H4 (cell line): ENCODE data around the gene CACNA1C. TPM values are rescaled to one million over a fixed set of nuclear protein-coding genes. Genes with fewer than 3 reads are reported as not detected.
A peak's percentile ranks its signal among the peaks of the same experiment; 100 is the strongest.

Experiments
- DNase-seq: peaks from one replicate; pipeline ENCODE4 v3.0.0-alpha.2; 2015; ENCODE audit warnings: low spot score
- total RNA-seq: library from RNA; depleted of rRNA; stranded (reverse); fragments of >200 nt; shearing (Covaris generic); gene quantifications from 2 replicates; pipeline ENCODE4 v1.2.3, GENCODE V29; 2014; rRNA removed

Gene CACNA1C
- total RNA-seq, result 1.5 TPM in 2 replicates

DNA sequence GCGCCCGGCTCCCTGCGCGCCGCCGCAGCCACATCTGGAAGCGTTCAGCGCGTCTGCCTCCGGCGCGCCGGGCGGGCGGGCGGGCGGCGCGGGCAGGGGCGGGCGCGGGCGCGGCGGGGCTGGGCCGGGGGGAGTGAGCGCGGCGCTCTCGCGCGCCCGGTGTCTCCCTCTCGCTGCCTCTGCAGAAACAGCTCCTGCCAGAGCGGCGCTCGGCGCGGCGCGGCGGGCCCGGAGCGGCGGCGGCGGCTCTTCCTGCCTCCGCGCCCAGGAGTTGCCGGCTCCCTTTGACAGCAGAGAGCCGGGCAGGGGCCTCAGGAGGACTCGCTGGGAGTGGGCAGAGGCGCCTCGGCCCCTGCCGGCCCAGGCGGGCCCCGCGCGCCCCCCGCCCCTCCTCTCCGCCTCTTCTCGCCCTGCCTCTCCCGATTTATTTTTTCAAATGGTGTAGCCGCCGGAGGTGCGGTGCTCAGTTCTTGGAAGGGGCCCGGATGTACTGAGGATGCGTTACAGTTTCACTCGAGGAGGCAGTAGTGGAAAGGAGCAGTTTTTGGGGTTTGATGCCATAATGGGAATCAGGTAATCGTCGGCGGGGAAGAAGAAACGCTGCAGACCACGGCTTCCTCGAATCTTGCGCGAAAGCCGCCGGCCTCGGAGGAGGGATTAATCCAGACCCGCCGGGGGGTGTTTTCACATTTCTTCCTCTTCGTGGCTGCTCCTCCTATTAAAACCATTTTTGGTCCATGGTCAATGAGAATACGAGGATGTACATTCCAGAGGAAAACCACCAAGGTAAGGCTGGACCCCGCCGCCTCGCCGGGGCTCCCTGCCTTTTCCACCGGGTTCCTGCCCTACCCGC is at the start of gene CACNA1C:
Gene CACNA1C, plus strand, starts transcription at position 162 of the 853 bp plus-strand sequence. Its CDS starts 576 bp downstream, at position 738.
- peak; percentile 52 for DNase-seq

DNA sequence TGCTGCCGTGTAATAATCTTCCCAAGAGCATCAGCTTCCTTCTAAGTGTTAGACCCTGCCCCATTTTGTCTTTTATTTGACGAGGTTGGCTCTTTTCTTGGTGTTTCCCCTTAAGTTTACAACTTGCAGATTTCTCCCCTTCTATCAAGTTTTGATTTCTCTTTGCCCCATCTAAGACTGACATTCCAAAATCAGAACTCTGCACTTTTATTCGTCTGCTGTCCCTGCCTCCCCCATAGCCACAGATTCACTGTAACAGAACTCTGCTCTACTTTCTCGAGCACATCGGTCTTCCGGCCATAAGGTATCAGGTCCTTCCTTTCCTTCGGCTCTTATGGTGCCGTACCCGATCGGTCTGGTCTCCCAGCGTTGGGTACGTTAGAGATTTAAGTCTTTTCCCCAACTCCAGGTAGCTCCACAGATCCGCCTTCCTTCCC is 49.1 kb upstream of the CACNA1C start:
- DNase-seq, result no peak

DNA sequence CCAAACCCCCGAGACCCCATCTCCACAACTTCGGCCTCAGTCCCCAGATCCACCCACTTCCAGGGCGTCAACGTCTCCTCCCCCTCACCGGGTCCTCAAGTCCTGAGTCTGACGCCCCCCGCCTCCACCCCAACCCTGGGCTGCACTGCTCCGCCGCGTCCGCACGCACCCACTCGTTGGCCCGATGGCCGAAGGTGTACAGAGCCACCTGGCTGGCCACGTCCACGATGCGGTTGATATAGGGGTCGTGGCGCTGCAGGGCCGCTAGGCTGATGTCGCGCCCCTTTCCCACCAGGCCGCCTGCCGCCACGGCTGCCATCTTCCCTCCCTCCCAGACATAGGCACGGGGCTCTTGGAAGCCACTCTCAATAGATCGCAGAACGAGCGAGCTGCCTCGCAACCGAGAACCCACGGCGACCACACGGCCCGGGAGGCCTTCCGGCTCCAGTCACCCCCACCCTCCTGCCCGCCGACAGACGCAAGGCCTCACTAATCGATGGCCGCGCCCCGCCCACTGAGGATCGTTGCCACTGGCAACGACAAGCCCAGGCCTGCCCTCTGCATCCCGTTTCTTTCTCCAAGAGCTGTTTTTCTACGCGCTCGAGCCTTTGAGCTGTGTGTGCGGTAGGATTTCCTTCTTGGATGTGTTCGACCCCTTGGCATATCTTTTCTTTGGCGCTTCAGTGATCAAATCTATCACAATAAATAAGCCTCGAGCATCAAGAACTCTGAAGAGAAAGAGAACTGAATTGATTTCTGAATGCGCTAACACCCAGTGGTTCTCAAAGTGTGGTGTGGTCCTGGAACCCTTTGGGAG is 48.5 kb upstream of the CACNA1C start, which contains the start of gene DCP1B:
Gene DCP1B, minus strand, starts transcription at position 345 of the 817 bp plus-strand sequence. Its CDS starts 26 bp downstream, at position 319.
- peak; percentile 99 for DNase-seq

DNA sequence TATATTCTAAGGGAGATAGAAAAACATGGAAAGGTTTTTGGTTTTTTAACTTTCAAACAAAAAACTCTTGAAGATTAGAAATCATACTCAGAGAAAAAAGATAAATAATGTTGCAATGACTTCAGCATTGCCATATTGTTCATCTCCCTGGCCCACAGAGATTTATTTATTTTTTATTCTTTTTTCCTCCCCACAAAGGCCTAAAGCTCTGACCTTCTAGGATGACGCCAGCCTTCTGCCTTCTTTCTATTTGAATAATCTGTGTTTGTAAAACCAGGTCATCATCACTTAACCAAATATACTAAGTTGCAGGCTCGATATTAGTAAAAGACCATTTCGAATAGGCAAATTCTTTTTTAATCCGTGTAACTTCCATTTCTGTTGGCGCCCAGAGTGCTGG is 44.1 kb upstream of the CACNA1C start:
- no peak for DNase-seq

DNA sequence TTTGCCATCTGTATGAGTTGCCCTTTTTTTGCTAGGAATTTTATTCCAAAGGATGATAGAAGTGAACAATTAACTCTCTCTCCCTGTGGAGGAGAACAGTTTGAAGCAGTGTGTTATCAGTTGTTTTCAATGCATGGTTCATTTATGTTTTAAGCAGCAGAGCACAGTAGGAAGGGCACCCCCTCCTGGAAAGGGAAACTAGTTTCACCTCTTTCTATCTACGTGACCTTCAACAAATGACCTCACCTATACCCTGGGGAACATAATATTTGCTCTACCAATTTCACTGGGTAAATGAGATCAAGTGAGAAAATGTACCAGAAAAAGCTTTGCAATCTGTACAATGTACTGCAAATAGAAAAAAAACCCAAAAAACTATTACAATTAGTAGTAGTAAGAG is 43.2 kb upstream of the CACNA1C start:
- DNase-seq, result no peak

DNA sequence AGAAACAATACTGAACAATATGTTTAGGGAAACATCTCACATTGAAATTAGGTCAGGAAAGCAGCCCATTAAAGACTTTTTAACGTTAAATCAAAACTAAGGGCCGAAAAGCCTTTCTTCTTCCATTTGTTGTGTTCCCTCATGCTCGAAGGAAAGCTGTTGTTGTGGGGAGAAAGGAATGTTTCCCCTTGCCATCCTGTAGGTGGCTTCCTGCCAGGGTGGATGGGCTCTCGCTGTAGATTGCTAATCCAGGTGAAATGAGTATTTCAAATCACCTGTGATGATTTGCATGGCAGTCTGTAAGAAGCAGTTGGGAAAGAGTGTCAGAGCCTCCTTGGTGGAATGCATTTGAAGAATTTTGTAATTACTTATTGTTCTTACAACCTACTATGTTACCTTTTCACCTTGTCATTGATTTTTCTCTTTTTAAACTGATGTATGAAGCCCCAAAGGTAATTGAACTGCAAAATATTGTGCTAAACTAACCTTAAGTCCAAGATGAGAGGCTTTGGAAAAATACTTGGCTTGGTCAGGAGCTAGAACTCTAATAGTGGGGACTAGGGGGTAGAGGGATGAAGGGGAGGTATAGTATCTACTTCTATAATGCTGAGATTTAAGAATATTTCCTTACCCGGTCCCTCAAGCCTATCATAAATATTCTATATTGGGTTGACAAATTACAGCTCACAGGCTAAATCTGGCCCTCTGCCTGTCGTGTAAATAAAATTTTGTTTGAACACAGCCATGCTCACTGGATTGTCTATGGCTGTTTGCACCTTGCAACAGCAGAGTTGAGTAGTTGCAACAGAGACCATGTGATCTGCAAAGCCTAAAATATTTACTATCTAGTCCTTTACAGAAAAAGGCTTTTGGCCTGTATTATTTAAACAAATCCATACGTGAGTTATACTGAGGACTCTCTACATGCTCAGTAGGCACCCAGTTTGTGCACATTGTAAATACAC is 40.9 kb upstream of the CACNA1C start:
- no peak for DNase-seq

DNA sequence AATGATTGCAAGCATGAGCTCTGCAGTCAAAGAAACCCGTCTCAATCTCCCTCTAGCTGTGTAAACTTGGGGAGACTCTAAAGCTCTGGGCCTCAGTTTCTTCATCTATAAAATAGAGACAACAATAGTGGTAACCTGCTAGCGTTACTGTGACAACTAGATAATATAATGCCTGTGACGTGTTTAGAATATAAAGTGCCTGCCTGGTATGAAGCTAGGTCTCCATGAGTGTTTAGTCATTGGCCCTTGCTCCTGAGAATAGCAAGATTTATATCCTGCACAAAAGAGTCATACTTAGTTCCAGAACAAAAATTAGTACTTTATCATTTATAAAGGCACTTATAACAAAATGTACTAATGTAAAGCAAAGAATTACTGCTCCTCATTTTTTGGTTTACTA is 39.7 kb upstream of the CACNA1C start:
- DNase-seq, result no peak

DNA sequence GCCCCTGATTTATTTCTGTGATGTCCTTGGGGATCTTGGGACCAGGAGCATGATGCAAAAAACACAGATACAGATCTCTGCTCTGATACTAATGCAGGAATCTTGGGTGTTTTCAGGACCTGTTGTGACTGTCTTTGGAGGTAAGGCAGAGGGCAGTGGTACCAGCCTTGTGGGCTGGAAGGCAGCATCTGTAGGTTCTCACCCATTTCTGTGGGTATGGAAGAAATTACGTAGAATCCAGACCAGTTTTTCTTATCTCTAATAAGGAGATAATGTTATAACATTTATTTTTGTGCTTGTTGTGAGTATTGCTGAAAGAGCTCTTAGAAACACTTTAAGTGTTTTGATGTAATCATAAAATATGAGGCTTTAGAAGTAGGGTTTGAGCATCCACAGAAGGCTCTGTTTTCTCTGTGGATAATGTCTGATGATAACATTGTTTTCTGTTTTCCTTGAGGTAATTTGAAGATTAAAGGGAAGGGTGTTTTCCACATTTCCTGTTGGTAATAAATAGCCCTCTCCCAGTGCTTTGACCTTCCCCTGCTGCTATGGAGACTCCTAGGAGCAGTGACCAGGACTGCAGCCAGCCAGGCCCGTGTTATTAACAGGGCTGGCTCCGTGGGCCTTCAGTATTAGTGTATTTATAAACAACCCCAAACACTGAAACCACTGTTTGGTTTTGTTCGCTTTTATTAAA is 39.1 kb upstream of the CACNA1C start:
- DNase-seq, result peak; percentile 35

DNA sequence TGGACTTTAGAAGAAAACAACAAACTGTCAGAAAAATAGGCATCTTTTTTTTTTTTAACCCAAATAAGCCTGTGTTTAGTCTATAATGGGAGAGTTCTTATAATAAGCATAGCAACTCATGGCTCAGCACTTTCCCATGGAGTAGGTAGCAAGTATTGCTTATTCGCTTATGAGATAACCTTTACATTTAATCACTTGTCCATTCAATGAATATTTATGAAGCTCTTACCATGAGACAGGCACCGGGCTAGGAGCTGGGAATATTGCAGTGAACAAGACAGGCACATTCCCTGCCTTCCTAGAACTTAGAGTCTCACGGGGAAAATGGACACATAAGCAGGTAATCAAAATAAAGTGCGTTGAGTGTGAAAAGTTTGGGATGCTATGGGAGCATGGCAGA is 38.6 kb upstream of the CACNA1C start:
- DNase-seq, result no peak

DNA sequence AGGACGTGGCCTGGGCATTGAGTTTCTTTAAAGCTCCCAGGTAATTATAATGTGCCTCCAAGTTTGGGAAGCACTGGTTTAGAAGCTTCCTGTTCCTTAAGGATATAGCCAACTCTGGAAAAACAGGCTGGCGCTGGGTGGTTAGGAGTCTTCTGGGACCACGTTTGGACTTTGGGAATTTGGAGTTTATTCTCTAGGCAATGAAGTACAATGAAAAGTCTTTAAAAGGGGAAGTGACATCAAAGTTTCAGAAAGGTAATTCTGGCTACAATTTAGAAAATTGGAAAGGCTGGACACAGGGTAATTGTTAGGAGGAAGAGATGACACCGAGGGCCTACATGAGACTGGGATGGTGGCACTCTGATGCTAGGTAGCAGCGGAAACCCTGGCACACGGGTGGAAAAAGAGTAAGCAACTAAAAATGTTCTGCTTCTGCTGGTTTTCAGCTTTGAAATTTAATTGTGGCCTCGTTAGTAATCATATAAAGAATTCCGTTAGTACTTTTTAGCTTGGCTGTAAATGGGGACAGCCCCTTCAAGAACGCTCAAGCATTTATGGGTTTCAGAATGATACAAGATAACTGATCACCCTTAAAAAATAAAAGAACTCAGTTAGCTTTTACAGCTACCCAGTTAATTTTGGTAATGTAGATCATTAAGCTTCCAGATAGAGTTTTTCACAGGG is 35.8 kb upstream of the CACNA1C start:
- no peak for DNase-seq

DNA sequence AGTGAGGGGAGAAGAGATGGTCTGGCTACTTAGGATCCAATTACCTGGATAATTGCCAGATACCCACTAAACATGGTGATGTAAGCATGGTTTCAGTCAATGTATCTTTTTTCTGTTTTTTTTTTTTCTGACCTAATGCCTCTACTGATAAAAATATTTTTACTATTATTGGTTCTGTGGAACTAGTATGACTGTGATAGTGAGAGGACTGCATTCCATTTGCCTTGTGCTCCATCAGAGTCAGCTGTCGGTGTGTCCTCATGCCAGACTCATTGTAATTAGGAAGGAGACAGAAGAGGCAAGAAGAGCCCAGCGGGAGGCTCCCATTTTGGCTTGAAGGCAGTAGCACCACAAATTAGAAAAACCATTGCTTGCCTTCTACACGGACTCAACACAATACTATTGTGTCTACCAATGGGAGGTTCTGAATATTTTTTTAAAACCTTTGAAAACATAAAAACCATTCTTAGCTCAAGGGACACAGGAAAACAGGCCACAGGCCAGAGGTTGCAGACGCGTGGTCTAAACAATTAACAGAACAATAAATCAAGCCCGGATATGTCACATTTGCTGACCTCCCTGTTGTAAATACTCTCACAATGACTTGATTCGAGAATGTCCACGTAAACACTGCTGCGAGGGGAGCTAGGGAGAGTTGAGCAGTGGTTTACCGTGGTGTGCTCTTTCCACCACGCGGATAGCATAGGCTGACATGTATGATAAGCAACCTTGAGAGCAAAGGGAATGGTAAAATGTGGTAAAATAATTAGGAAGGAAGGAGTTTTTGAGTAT is 35.0 kb upstream of the CACNA1C start:
- DNase-seq, result no peak

DNA sequence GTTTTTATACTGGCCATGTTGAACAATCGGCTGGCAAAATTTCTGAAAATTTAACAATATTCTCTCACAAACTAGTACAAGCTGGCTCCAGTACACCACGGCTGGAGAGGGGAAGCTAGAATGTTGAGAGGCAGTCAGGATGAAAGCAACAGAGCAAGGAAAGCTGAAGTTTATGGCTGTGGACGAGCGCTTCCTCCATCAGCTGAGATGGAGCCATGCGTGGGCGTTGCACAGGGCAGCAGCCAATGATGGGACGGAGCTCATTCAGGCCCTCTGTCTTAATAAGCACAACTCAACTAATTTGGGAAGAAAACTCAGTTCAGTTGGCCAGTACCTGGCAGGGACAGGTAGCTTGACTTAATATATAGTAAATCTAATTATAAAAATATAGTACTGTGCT is 34.4 kb upstream of the CACNA1C start:
- no peak for DNase-seq

DNA sequence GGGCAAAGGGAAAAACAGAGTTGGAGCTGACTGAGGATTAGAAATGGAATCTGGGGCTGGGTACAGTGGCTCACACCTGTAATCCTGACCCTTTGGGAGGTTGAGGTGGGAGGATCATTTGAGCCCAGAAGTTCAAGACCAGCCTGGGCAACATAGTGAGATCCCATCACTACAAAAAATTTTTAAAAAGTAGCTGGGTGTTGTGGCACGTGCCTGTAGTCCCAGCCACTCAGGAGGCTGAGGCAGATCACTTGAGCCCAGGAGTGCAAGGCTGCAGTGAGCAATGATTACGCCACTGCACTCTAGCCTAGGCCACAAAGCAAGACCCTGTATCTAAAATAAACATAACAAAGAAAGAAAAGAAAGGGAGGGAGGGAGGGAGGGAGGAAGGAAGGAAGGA is 33.7 kb upstream of the CACNA1C start:
- DNase-seq, result no peak

DNA sequence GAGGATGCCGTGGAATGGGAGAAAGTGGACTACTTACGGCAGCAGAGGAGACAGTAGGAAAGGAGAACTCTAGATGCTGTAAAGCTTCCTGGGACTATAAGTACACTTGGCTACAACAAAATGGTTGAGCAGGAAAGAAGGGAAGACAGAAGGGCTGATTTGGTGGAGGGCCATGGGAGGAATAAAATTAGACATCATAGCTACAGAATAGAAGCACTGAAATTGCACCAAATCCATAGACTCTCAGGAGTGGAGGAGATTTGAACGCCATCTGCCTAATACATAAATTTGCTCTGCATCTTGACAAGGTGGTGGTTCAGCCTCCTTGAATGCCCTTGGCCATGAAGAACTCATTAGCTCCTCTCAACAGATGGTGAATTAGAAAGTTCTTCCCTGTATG is 32.3 kb upstream of the CACNA1C start:
- no peak for DNase-seq

DNA sequence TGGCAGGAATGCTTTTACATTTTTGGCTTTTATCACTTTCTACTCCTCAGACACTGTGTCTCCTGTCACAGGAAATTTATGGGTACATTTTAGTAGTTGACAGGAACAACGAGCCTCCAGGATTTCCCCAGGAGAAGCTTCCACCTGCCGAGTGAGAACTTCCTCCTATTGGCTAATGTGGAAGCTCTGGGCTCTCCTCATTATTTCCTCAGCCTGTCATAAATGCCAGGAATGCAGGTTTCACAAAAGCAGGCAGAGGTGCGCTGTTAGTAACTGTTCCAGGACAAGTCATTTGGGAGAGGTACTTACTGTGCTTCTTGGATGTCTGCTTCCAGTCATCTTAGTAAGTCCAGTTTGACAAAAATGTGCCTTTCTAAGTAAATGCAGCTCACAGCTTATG is 29.4 kb upstream of the CACNA1C start:
- no peak for DNase-seq

DNA sequence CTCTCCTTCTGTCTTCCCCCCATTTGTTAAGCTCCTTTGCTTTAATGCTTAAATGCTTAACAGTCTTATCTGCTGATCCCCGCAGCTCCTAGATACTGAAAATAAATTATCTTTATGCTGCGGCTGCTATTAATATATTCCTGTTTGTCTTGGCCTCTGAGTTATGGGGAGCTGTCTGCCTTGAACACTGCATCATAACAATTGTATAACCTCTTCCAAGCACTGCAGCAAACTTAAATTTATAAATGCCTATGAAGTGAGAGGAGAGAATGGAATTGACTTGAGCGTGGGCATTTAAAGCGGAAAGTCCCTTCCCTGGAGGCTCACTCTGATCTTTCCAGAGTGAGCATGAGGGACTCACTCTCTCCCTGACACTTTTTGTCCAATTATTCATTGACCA is 25.4 kb upstream of the CACNA1C start:
- no peak for DNase-seq

DNA sequence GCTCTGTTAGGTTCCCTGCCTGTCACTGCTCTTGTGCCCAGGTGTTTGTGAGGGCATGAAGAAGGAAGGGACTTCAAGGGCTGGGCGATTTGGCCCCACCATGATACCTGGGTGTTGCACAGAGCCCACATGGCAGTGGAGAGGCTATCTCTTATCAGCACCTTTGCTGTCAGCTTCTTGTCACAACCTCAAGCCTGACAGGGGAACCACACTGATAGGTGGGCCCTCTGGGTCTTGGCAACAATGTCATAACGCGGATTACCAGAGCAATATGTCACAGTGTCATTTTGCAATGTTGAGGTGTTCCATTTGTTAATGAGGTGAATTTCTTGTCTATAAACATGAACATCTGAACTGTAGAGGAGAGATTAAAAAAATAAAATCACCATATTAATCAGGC is 22.9 kb upstream of the CACNA1C start:
- no peak for DNase-seq

DNA sequence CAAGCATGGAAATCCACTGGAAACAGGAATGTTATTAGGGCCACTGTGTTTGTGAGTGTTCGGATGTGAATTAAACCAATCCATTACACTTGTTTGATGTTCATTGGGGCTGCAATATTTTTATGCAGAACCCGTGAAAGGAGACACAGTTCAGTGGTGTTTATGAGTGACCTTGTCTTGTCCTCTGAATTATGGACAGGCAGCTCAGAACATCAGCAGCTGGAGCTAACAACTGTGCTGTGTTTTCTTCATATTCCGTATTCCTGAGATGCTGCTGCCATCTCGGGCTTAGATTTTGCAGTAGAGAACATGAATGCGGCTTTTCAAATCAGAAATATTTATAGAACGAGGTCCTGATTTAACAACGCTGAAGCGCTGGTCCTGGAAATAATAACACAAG is 20.3 kb upstream of the CACNA1C start:
- no peak for DNase-seq

DNA sequence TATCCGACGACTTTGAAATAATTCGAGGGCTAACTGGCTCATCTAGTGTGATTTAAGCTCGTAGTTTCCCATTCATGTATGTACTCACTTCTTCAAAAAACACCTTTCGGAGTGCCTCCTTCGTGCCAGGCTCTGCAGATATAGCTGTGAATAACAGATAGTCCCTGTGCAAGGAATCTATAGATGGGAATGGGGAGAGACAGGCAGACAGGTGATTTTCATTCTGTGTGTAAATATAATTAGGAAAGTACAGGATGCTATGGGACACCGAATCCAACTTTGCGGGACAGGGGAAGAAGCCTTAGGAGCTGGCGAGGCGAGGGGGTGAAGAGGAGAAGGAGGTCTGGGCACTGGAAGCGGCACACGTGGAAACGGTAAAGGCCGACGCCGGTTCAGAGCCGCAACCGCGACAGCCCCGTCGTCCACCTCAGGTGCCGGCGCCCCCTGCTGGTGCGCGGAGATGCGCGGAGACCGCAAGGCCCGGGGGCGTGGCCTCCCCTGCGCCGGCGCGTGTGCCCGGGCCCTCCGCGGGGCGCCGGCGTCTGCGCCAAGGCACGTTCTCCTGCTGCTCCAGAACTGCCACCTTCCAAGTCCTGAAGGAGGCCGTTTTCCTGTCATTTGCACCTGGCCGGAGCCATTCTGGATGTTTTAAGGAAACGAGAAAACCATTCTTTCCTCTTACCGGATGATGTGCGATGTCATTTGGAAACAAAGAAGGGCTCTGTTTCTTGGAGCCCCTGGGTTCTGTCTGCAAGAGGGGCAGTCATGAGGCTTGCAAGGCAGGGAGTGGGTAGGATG is 18.0 kb upstream of the CACNA1C start:
- DNase-seq, result peak; percentile 81
